Smooth muscle cell (in vitro differentiated cells): ENCODE data around the gene BAHD1. TPM values are rescaled to one million over a fixed set of nuclear protein-coding genes. Genes with fewer than 3 reads are reported as not detected.

Experiments used
- DNase-seq: peaks from one replicate; lab custom pipeline; 2025; ENCODE audit not compliant: unreplicated experiment; lab: John Stamatoyannopoulos, UW
- H2AFZ ChIP-seq: fragments of 200-600 bp; sonication (generic); 2 replicates; pipeline ENCODE4 v1.6.0; 2016; ENCODE audit warnings: antibody characterized with exemption, low read depth, mild to moderate bottlenecking
- H3F3A ChIP-seq: fragments of 200-600 bp; sonication (generic); 2 replicates; pipeline ENCODE4 v1.6.0; 2017; ENCODE audit warnings: antibody characterized with exemption, low read depth
- H3K27ac ChIP-seq: fragments of 200-600 bp; sonication (generic); 2 replicates; pipeline ENCODE4 v1.5.1; 2016; ENCODE audit warnings: low read depth, mild to moderate bottlenecking
- H3K27me3 ChIP-seq: fragments of 200-600 bp; sonication (generic); 2 replicates; pipeline ENCODE4 v1.6.1; 2016; ENCODE audit warnings: low read depth, mild to moderate bottlenecking
- H3K36me3 ChIP-seq: fragments of 200-600 bp; sonication (generic); 2 replicates; pipeline ENCODE4 v1.5.1; 2016; ENCODE audit warnings: low read depth
- H3K4me1 ChIP-seq: fragments of 200-600 bp; sonication (generic); 2 replicates; pipeline ENCODE4 v1.5.1; 2016; ENCODE audit warnings: low read depth
- H3K4me2 ChIP-seq: fragments of 200-600 bp; sonication (generic); 2 replicates; pipeline ENCODE4 v1.6.0; 2016; ENCODE audit warnings: mild to moderate bottlenecking
- H3K4me3 ChIP-seq: fragments of 200-600 bp; sonication (generic); 2 replicates; pipeline ENCODE4 v1.5.1; 2016; ENCODE audit warnings: mild to moderate bottlenecking
- H3K79me2 ChIP-seq: fragments of 200-600 bp; sonication (generic); 2 replicates; pipeline ENCODE4 v1.6.0; 2016; ENCODE audit warnings: low read depth, mild to moderate bottlenecking
- H3K9ac ChIP-seq: fragments of 200-600 bp; sonication (generic); 2 replicates; pipeline ENCODE4 v1.6.0; 2016; ENCODE audit warnings: low read depth
- H3K9me3 ChIP-seq: fragments of 200-600 bp; sonication (generic); replicated peaks from 2 replicates; pipeline ENCODE4 v1.5.1; 2016; ENCODE audit warnings: low read depth
- H4K20me1 ChIP-seq: fragments of 200-600 bp; sonication (generic); 2 replicates; pipeline ENCODE4 v1.6.0; 2016; ENCODE audit warnings: low read depth
- WGBS: methylation state at CpG from one replicate; pipeline ENCODE4 v1.1.7; 2016; ENCODE audit warnings: low lambda C conversion rate; 5-methylcytosine and 5-hydroxymethylcytosine counted together
- polyA plus RNA-seq: library from polyadenylated mRNA; unstranded; fragments of >200 nt; fragmentation: Nextera tagmentation; extraction: Ambion mirVana; gene quantifications from 2 replicates; pipeline ENCODE4 v1.2.1, GENCODE V29; 2016
- total RNA-seq: library from RNA; depleted of rRNA; stranded (reverse); fragments of >200 nt; gene quantifications from 2 replicates; pipeline ENCODE4 v1.2.3, GENCODE V29; 2014
- TF ChIP-seq, protein P1 (sequence below): fragments of 200-600 bp; sonication (generic); IDR thresholded peaks from 2 replicates; pipeline ENCODE4 v1.5.1; 2017; ENCODE audit warnings: borderline replicate concordance, mild to moderate bottlenecking, antibody characterized with exemption; ENCODE audit not compliant: insufficient read depth, poor library complexity, severe bottlenecking

The BAHD1 gene
- total and polyA plus RNA-seq, 2 experiments from 2014 or later, result 8.4 to 11.1 TPM

DNA sequence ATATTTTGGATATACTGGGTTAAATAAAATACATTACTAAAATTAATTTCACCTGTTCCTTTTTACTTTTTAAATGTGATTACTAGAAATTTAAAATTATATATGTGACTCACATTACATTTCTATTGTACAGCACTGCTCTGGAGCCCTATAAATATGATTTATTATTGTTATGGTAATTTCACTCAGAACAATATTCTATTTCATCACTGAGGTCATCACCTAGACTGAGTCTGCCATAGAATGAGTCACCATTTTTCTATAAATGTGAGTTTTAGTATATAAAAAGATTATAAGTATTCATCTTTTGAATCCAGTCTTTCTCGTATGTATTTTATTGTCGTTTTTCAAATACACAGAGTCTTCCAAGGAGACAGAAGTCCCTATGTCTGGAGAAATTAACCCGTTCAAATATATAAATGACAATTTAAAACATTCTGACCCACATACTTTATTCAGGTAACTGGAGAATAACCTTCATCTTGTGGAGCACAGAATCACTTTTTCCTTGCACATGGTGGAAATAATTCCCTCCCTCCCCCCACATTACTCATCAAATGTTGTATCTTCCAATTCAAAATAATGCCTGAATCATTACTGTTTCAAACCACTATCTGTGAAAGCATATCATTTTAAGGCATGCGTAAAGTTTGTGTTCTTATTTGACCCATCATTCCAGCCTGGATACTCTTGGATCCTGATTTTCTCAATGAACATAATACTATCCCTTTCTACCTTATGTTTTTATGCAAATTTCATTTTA, 60.0 kb downstream of the BAHD1 start:
- H3K27me3 ChIP-seq, result peaks cover 8% of the 10 kb centered on the region
- no peaks in the 10 kb centered on the region for H3K36me3 ChIP-seq
- no peaks in the 10 kb centered on the region for H3K79me2 ChIP-seq
- H2AFZ ChIP-seq, result no peak overlapping the region
- no peaks in the 10 kb centered on the region for H3K9me3 ChIP-seq
- no peak overlapping the region for H3K4me3 ChIP-seq
- no peaks in the 10 kb centered on the region for H3F3A ChIP-seq
- H4K20me1 ChIP-seq, result no peaks in the 10 kb centered on the region
- no peak for DNase-seq
- no peak overlapping the region for H3K9ac ChIP-seq
- WGBS, result 88% methylated on average over 4 of the region's 4 CpGs
- TF ChIP-seq, protein P1, sequence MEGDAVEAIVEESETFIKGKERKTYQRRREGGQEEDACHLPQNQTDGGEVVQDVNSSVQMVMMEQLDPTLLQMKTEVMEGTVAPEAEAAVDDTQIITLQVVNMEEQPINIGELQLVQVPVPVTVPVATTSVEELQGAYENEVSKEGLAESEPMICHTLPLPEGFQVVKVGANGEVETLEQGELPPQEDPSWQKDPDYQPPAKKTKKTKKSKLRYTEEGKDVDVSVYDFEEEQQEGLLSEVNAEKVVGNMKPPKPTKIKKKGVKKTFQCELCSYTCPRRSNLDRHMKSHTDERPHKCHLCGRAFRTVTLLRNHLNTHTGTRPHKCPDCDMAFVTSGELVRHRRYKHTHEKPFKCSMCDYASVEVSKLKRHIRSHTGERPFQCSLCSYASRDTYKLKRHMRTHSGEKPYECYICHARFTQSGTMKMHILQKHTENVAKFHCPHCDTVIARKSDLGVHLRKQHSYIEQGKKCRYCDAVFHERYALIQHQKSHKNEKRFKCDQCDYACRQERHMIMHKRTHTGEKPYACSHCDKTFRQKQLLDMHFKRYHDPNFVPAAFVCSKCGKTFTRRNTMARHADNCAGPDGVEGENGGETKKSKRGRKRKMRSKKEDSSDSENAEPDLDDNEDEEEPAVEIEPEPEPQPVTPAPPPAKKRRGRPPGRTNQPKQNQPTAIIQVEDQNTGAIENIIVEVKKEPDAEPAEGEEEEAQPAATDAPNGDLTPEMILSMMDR, result no peak
- no peak overlapping the region for H3K27ac ChIP-seq
- no peaks in the 10 kb centered on the region for H3K4me1 ChIP-seq
- no peak overlapping the region for H3K4me2 ChIP-seq

DNA sequence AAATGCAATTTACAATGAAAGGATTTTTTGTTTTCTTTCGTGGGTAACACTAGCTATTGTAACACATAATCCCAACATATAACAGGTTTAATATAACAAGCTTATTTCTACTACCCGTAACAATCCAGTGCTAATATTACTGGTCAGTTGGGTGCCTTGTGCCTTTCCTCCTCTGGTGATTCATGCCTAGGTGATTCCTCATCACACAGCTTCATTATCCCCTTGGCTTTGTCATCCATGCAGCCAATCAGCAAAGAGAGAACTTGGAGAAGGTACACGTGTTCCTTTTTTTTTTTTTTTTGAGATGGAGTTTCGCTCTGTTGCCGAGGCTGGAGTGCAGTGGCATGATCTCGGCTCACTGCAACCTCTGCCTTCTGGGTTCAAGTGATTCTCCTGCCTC, 60.7 kb downstream of the BAHD1 start:
- H4K20me1 ChIP-seq, result no peaks in the 10 kb centered on the region
- H3K4me2 ChIP-seq, result no peak overlapping the region
- no peaks in the 10 kb centered on the region for H3K9me3 ChIP-seq
- no peak overlapping the region for H2AFZ ChIP-seq
- H3K79me2 ChIP-seq, result no peaks in the 10 kb centered on the region
- no peak overlapping the region for H3K9ac ChIP-seq
- no peak for DNase-seq
- H3K4me1 ChIP-seq, result no peaks in the 10 kb centered on the region
- H3K4me3 ChIP-seq, result no peak overlapping the region
- H3K27me3 ChIP-seq, result peaks cover 8% of the 10 kb centered on the region
- H3K36me3 ChIP-seq, result no peaks in the 10 kb centered on the region
- TF ChIP-seq, protein P1, result no peak
- WGBS, result 78% methylated on average over 6 of the region's 6 CpGs
- no peak overlapping the region for H3K27ac ChIP-seq
- H3F3A ChIP-seq, result no peaks in the 10 kb centered on the region

DNA sequence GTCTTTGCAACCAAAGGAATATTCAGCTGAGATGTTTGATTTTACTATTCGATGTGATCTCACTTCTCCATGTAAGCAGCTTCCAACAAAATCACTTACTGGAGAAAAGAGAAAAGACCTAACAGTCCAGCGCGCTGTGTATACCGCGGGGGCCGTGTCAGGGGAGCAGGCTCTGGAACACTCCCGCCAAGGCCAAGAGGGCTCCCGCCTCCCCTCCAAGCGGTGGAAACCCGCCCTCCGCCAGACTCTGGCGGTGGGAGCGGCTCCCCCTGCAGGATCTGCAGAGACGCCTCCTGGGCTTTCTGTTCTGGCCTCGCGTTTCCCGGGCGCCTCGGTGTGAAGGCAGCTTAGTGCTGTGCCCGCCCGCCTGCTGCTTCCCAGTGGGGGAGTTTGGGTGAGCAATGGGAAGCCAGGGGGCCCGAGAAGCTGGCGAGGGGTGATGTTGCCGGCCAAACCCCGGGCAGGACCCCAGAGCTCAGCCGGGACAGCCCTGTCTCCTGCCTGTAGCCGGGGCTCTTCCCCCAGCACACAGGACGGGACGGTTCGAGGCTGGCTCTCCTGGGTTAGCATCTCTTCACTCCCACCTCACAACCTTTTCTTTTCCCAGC, 66.3 kb downstream of the BAHD1 start:
- H3K27ac ChIP-seq, result no peak overlapping the region
- 5% methylated on average over 29 of the region's 30 CpGs for WGBS
- TF ChIP-seq, protein P1, result peak; percentile 54
- no peak overlapping the region for H3K9ac ChIP-seq
- peak overlapping the region; percentile 64 for H2AFZ ChIP-seq
- peaks cover 8% of the 10 kb centered on the region for H3K27me3 ChIP-seq
- peak overlapping the region; percentile 65 for H3K4me2 ChIP-seq
- peaks cover 5% of the 10 kb centered on the region for H3F3A ChIP-seq
- no peaks in the 10 kb centered on the region for H3K36me3 ChIP-seq
- peak; percentile 44 for DNase-seq
- H3K4me3 ChIP-seq, result peak overlapping the region; percentile 27
- no peaks in the 10 kb centered on the region for H4K20me1 ChIP-seq
- no peaks in the 10 kb centered on the region for H3K4me1 ChIP-seq
- no peaks in the 10 kb centered on the region for H3K9me3 ChIP-seq
- H3K79me2 ChIP-seq, result no peaks in the 10 kb centered on the region
